GM20431 (cell line): ENCODE results near the gene C17orf78.
"Not testable (repeated sequence)": the region's sequence is repeated elsewhere in the genome, so short reads cannot be mapped to it uniquely, and the experiment has no call there.

Experiments used
- in situ Hi-C: fragments of 300-500 bp; cut with MseI, MboI; formaldehyde crosslinking; loops from one replicate; pipeline ENCODE4 v1.15.0; 2020; ENCODE audit warnings: low sequenced_read_pairs; ENCODE audit not compliant: unreplicated experiment

The C17orf78 gene

GRCh38 chr17:37384560-37385149 is 8.9 kb downstream of the C17orf78 start:
- in situ Hi-C loops = loop anchor here (25.0 kb wide), 1 partner anchor 772 kb away; the partner anchor contains the start of gene MRM1

GRCh38 chr17:37385474-37385990 is 9.7 kb downstream of the C17orf78 start:
- in situ Hi-C loops = loop anchor here (25.0 kb wide), 1 partner anchor 773 kb away; the partner anchor contains the start of gene MRM1

- in situ Hi-C loops = loop anchor here (25.0 kb wide), 1 partner anchor 774 kb away; the partner anchor contains the start of gene MRM1
Observed at GRCh38 chr17:37386462-37386861, 10.7 kb downstream of the C17orf78 start.

GRCh38 chr17:37388266-37388665 is 12.5 kb downstream of the C17orf78 start:
- in situ Hi-C loops = loop anchor here (25.0 kb wide), 1 partner anchor 776 kb away; the partner anchor contains the start of gene MRM1

- in situ Hi-C loops = loop anchor here (25.0 kb wide), 1 partner anchor 777 kb away; the partner anchor contains the start of gene MRM1
Observed at GRCh38 chr17:37389160-37389559, 13.4 kb downstream of the C17orf78 start.

GRCh38 chr17:37391146-37391545 is 15.4 kb downstream of the C17orf78 start:
- in situ Hi-C loops = loop anchor here (25.0 kb wide), 1 partner anchor 779 kb away; the partner anchor contains the start of gene MRM1

- in situ Hi-C loops = loop anchor here (25.0 kb wide), 1 partner anchor 780 kb away; the partner anchor contains the start of gene MRM1
Observed at GRCh38 chr17:37392024-37392590, 16.3 kb downstream of the C17orf78 start.

GRCh38 chr17:37393352-37393751 is 17.6 kb downstream of the C17orf78 start:
- in situ Hi-C loops = loop anchor here (25.0 kb wide), 1 partner anchor 781 kb away; the partner anchor contains the start of gene MRM1

- in situ Hi-C loops = loop anchor here (25.0 kb wide), 1 partner anchor 787 kb away; the partner anchor contains the start of gene MRM1
Observed at GRCh38 chr17:37399265-37399803, 23.5 kb downstream of the C17orf78 start.

- in situ Hi-C loops = no loop called here
Observed at GRCh38 chr17:37400505-37400904, 24.7 kb downstream of the C17orf78 start.

GRCh38 chr17:37405522-37405921 is 29.7 kb downstream of the C17orf78 start:
- in situ Hi-C loops = not testable (repeated sequence)

- in situ Hi-C loops = no loop called here
Observed at GRCh38 chr17:37405955-37406634, 30.3 kb downstream of the C17orf78 start.

GRCh38 chr17:37406635-37407461 is 31.1 kb downstream of the C17orf78 start, which contains the start of the genes ACACA and TADA2A:
Gene ACACA, minus strand, starts transcription at chr17:37406836. Its CDS starts 537 bp downstream, at chr17:37406299.
Gene TADA2A, plus strand, starts transcription at chr17:37406886. Its CDS starts 4,480 bp downstream, at chr17:37411366.
- in situ Hi-C loops = no loop called here

GRCh38 chr17:37408145-37408479 is 32.3 kb downstream of the C17orf78 start:
- in situ Hi-C loops = not testable (repeated sequence)

GRCh38 chr17:37410357-37410756 is 34.6 kb downstream of the C17orf78 start:
- in situ Hi-C loops = no loop called here

- in situ Hi-C loops = no loop called here
Observed at GRCh38 chr17:37413875-37414519, 38.2 kb downstream of the C17orf78 start.

- in situ Hi-C loops = no loop called here
Observed at GRCh38 chr17:37417852-37418251, 42.1 kb downstream of the C17orf78 start.

- in situ Hi-C loops = no loop called here
Observed at GRCh38 chr17:37422971-37423625, 47.3 kb downstream of the C17orf78 start.
